MM.1S (cell line): ENCODE results near the gene HJURP.

ENCODE experiments used
- DNase-seq: peaks from one replicate; pipeline ENCODE4 v3.0.0-alpha.2; 2015
- H2AFZ ChIP-seq: fragments of 300-600 bp; sonication (generic); 2 replicates; pipeline ENCODE4 v1.6.0; 2016; ENCODE audit warnings: antibody characterized with exemption, low read length
- H3F3A ChIP-seq: fragments of 300-600 bp; sonication (generic); 2 replicates; pipeline ENCODE4 v1.6.1; 2016; ENCODE audit warnings: mild to moderate bottlenecking, antibody characterized with exemption, low read length, moderate library complexity, mixed read lengths; ENCODE audit not compliant: insufficient read depth
- H3K27ac ChIP-seq: fragments of 300-600 bp; sonication (generic); 2 replicates; pipeline ENCODE4 v1.5.1; 2016; ENCODE audit warnings: mild to moderate bottlenecking, low read length
- H3K27me3 ChIP-seq: fragments of 300-600 bp; sonication (generic); replicated peaks from 2 replicates; pipeline ENCODE4 v1.6.0; 2016; ENCODE audit warnings: low read length; ENCODE audit not compliant: insufficient read depth
- H3K36me3 ChIP-seq: fragments of 300-600 bp; sonication (generic); replicated peaks from 2 replicates; pipeline ENCODE4 v1.6.1; 2016; ENCODE audit warnings: mild to moderate bottlenecking, low read length, mixed read lengths; ENCODE audit not compliant: insufficient read depth
- H3K4me1 ChIP-seq: fragments of 300-600 bp; sonication (generic); 2 replicates; pipeline ENCODE4 v1.6.1; 2016; ENCODE audit warnings: low read length, mixed read lengths
- H3K4me2 ChIP-seq: fragments of 300-600 bp; sonication (generic); 2 replicates; pipeline ENCODE4 v1.6.0; 2016; ENCODE audit warnings: low read depth, low read length
- H3K4me3 ChIP-seq: fragments of 300-600 bp; sonication (generic); 2 replicates; pipeline ENCODE4 v1.5.1; 2016; ENCODE audit warnings: low read length, mixed read lengths
- H3K79me2 ChIP-seq: fragments of 300-600 bp; sonication (generic); 2 replicates; pipeline ENCODE4 v1.6.1; 2016; ENCODE audit warnings: mixed run types, low read length, mixed read lengths
- H3K9ac ChIP-seq: fragments of 300-600 bp; sonication (generic); 2 replicates; pipeline ENCODE4 v1.6.1; 2016; ENCODE audit warnings: low read length, mixed read lengths
- H3K9me2 ChIP-seq: fragments of 300-600 bp; sonication (generic); replicated peaks from 2 replicates; pipeline ENCODE4 v1.6.1; 2016; ENCODE audit warnings: mild to moderate bottlenecking, low read length, mixed read lengths; ENCODE audit not compliant: insufficient read depth
- H3K9me3 ChIP-seq: fragments of 300-600 bp; sonication (generic); replicated peaks from 2 replicates; pipeline ENCODE4 v1.6.1; 2016; ENCODE audit warnings: mild to moderate bottlenecking, low read length, mixed read lengths; ENCODE audit not compliant: insufficient read depth
- H4K20me1 ChIP-seq: fragments of 300-600 bp; sonication (generic); 2 replicates; pipeline ENCODE4 v1.6.1; 2016; ENCODE audit warnings: mild to moderate bottlenecking, low read length, moderate library complexity, mixed read lengths; ENCODE audit not compliant: insufficient read depth
- CTCF ChIP-seq: fragments of 300-600 bp; sonication (generic); IDR thresholded peaks from 2 replicates; pipeline ENCODE4 v1.5.1; 2016; ENCODE audit warnings: antibody characterized with exemption, low read length, mixed read lengths
- EZH2 ChIP-seq: fragments of 300-600 bp; sonication (generic); optimal IDR thresholded peaks from 2 replicates; pipeline ENCODE3; 2017; ENCODE audit warnings: low read depth, mild to moderate bottlenecking, antibody characterized with exemption, low read length, mixed read lengths
- EZH2phosphoT487 ChIP-seq: fragments of 300-600 bp; sonication (generic); IDR thresholded peaks from 2 replicates; pipeline ENCODE4 v1.6.1; 2018; ENCODE audit warnings: antibody characterized with exemption, low read length

Gene HJURP

GRCh38 chr2:233823731-233824121 lies 30.6 kb downstream of the HJURP start:
- Histone ChIP-seq H3K4me1 (no peaks in the 10 kb centered on the region), H3K4me3 (no peak overlapping the region), H2AFZ (no peak overlapping the region), H3K36me3 (no peaks in the 10 kb centered on the region), H3K4me2 (no peak overlapping the region), H3K9me2 (no peaks in the 10 kb centered on the region), H3K9ac (no peak overlapping the region), H4K20me1 (no peaks in the 10 kb centered on the region), H3K79me2 (no peaks in the 10 kb centered on the region), H3K27me3 (no peaks in the 10 kb centered on the region), H3K9me3 (no peaks in the 10 kb centered on the region), H3F3A (no peaks in the 10 kb centered on the region), H3K27ac (no peak overlapping the region)
- TF ChIP-seq CTCF (no peak), EZH2 (no peak), EZH2phosphoT487 (no peak)
- no peak for DNase-seq

GRCh38 chr2:233822781-233823730 lies 31.3 kb downstream of the HJURP start:
- Histone ChIP-seq H3K9me3 (no peaks in the 10 kb centered on the region), H3K4me1 (no peaks in the 10 kb centered on the region), H3K27me3 (no peaks in the 10 kb centered on the region), H3K27ac (no peak overlapping the region), H3K4me3 (no peak overlapping the region), H3K9me2 (no peaks in the 10 kb centered on the region), H3F3A (no peaks in the 10 kb centered on the region), H3K79me2 (no peaks in the 10 kb centered on the region), H3K36me3 (no peaks in the 10 kb centered on the region), H3K4me2 (no peak overlapping the region), H4K20me1 (no peaks in the 10 kb centered on the region), H2AFZ (no peak overlapping the region), H3K9ac (no peak overlapping the region)
- no peak for DNase-seq
- TF ChIP-seq EZH2phosphoT487 = no peak
- no peak for TF ChIP-seq CTCF
- TF ChIP-seq EZH2 = no peak

- H3K4me3 ChIP-seq = no peak overlapping the region
- H3K9ac ChIP-seq = no peak overlapping the region
- H3K9me3 ChIP-seq = no peaks in the 10 kb centered on the region
- TF ChIP-seq EZH2phosphoT487 = no peak
- no peak for TF ChIP-seq CTCF
- no peak for TF ChIP-seq EZH2
- no peaks in the 10 kb centered on the region for H3K27me3 ChIP-seq
- no peaks in the 10 kb centered on the region for H3K79me2 ChIP-seq
- no peak overlapping the region for H3K4me2 ChIP-seq
- H3K36me3 ChIP-seq = no peaks in the 10 kb centered on the region
- H3K27ac ChIP-seq = no peak overlapping the region
- H3K9me2 ChIP-seq = no peaks in the 10 kb centered on the region
- DNase-seq = no peak
- no peak overlapping the region for H2AFZ ChIP-seq
- H3K4me1 ChIP-seq = no peaks in the 10 kb centered on the region
- no peaks in the 10 kb centered on the region for H3F3A ChIP-seq
- no peaks in the 10 kb centered on the region for H4K20me1 ChIP-seq
Measured at GRCh38 chr2:233822101-233822771, 32.1 kb downstream of the HJURP start.
